GM23338 (cell line): ENCODE results near the gene PDE4D. TPM values are rescaled to one million over a fixed set of nuclear protein-coding genes. Genes with fewer than 3 reads are reported as not detected.

Source experiments
- ATAC-seq: fragments of 200-7000 bp; cut with Tn5 transposase; 3 replicates; pipeline ENCODE4 v1.9.1; 2020
- DNase-seq: peaks from one replicate; pipeline ENCODE4 v3.0.0-alpha.2; 2015; ENCODE audit warnings: low spot score
- H2AFZ ChIP-seq: fragments of 200-600 bp; sonication (generic); 2 replicates; pipeline ENCODE4 v1.8.0; 2016; ENCODE audit warnings: antibody characterized with exemption, mild to moderate bottlenecking, moderate library complexity
- H3F3A ChIP-seq: fragments of 200-600 bp; sonication (generic); replicated peaks from 2 replicates; pipeline ENCODE4 v1.8.0; 2017; ENCODE audit warnings: antibody characterized with exemption, mixed run types, low read depth
- H3K27ac ChIP-seq: fragments of 200-600 bp; sonication (generic); 2 replicates; pipeline ENCODE4 v1.6.1; 2016; ENCODE audit warnings: low read depth
- H3K27me3 ChIP-seq: fragments of 200-600 bp; sonication (generic); 2 replicates; pipeline ENCODE4 v1.8.0; 2016; ENCODE audit warnings: mild to moderate bottlenecking, mixed run types, moderate library complexity; ENCODE audit not compliant: insufficient read depth
- H3K36me3 ChIP-seq: fragments of 200-600 bp; sonication (generic); 2 replicates; pipeline ENCODE4 v1.8.0; 2016; ENCODE audit warnings: mild to moderate bottlenecking; ENCODE audit not compliant: insufficient read depth
- H3K4me1 ChIP-seq: fragments of 200-600 bp; sonication (generic); 2 replicates; pipeline ENCODE4 v1.8.0; 2016; ENCODE audit warnings: mild to moderate bottlenecking, moderate library complexity; ENCODE audit not compliant: insufficient read depth
- H3K4me2 ChIP-seq: fragments of 200-600 bp; sonication (generic); 2 replicates; pipeline ENCODE4 v1.7.1; 2017; ENCODE audit warnings: mixed run types
- H3K4me3 ChIP-seq: fragments of 200-600 bp; sonication (generic); 2 replicates; pipeline ENCODE4 v1.6.1; 2016; ENCODE audit warnings: mixed run types
- H3K79me2 ChIP-seq: fragments of 200-600 bp; sonication (generic); replicated peaks from 2 replicates; pipeline ENCODE4 v1.8.0; 2017; ENCODE audit warnings: mild to moderate bottlenecking; ENCODE audit not compliant: insufficient read depth
- H3K9me2 ChIP-seq: fragments of 200-600 bp; sonication (generic); 2 replicates; pipeline ENCODE4 v1.8.0; 2017; ENCODE audit not compliant: insufficient read depth
- H4K20me1 ChIP-seq: fragments of 200-600 bp; sonication (generic); replicated peaks from 2 replicates; pipeline ENCODE4 v1.8.0; 2017; ENCODE audit warnings: mild to moderate bottlenecking; ENCODE audit not compliant: insufficient read depth
- H3K27ac Mint-ChIP-seq: 2 replicates; pipeline ENCODE4 v1.8.0; 2020; ENCODE audit warnings: inconsistent platforms, mild to moderate bottlenecking, moderate library complexity, mixed read lengths
- H3K27me3 Mint-ChIP-seq: 3 replicates; pipeline ENCODE4 v1.8.0; 2022; ENCODE audit warnings: low read depth, mild to moderate bottlenecking, moderate library complexity, mixed read lengths, inconsistent platforms; ENCODE audit not compliant: insufficient read depth, poor library complexity
- H3K36me3 Mint-ChIP-seq: 3 replicates; pipeline ENCODE4 v1.8.0; 2021; ENCODE audit warnings: low read depth, mild to moderate bottlenecking, inconsistent platforms, moderate library complexity, mixed read lengths
- H3K4me1 Mint-ChIP-seq: 3 replicates; pipeline ENCODE4 v1.8.0; 2020; ENCODE audit warnings: mild to moderate bottlenecking, inconsistent platforms, mixed read lengths
- H3K4me3 Mint-ChIP-seq: 3 replicates; pipeline ENCODE4 v1.8.0; 2021; ENCODE audit warnings: moderate library complexity, mild to moderate bottlenecking, inconsistent platforms, mixed read lengths
- H3K9me3 Mint-ChIP-seq: 3 replicates; pipeline ENCODE4 v1.8.0; 2020; ENCODE audit warnings: moderate library complexity, mild to moderate bottlenecking, inconsistent platforms, mixed read lengths
- CREB1 ChIP-seq: fragments of 250-450 bp; sonication (Bioruptor Pico); IDR thresholded peaks from 2 replicates; pipeline ENCODE4 v1.5.0; 2020; ENCODE audit warnings: low read depth, mild to moderate bottlenecking, moderate library complexity
- EZH2phosphoT487 ChIP-seq: fragments of 200-600 bp; sonication (generic); IDR thresholded peaks from one replicate; pipeline ENCODE4 v1.8.1; 2018; ENCODE audit warnings: antibody characterized with exemption; ENCODE audit not compliant: unreplicated experiment
- JUNB ChIP-seq: IDR thresholded peaks from one replicate; pipeline ENCODE4 v1.6.1; 2016; ENCODE audit warnings: antibody characterized with exemption; ENCODE audit not compliant: unreplicated experiment
- POLR2AphosphoS5 ChIP-seq: IDR thresholded peaks from 2 replicates; pipeline ENCODE4 v1.6.1; 2016; ENCODE audit warnings: antibody characterized with exemption, low read depth
- REST ChIP-seq: IDR thresholded peaks from one replicate; pipeline ENCODE4 v1.6.1; 2018; ENCODE audit warnings: antibody characterized with exemption; ENCODE audit not compliant: unreplicated experiment
- STAT1 ChIP-seq: IDR thresholded peaks from one replicate; pipeline ENCODE4 v1.6.1; 2016; ENCODE audit warnings: antibody characterized with exemption; ENCODE audit not compliant: unreplicated experiment
- ZNF114 ChIP-seq: fragments of 250-450 bp; sonication (Bioruptor Pico); IDR thresholded peaks from 2 replicates; pipeline ENCODE4 v1.5.0; 2020; ENCODE audit warnings: mild to moderate bottlenecking, moderate library complexity
- polyA plus RNA-seq: library from polyadenylated mRNA; unstranded; fragments of >200 nt; fragmentation: Nextera tagmentation; extraction: Ambion mirVana; gene quantifications from 2 replicates; pipeline ENCODE4 v1.2.1, GENCODE V29; 2016
- total RNA-seq: library from RNA; depleted of rRNA; stranded (reverse); fragments of >200 nt; shearing (Covaris generic); gene quantifications from 2 replicates; pipeline ENCODE4 v1.2.3, GENCODE V29; 2014

The PDE4D gene
- total and polyA plus RNA-seq, 2 experiments from 2014 or later, result 2.1 to 4.7 TPM

- TF ChIP-seq REST (no peak), STAT1 (no peak)
These were observed 838.5 kb downstream of the PDE4D start (continued) for GRCh38 chr5:59054963-59055528.

GRCh38 chr5:59051951-59052350 lies 841.6 kb downstream of the PDE4D start:
- no peak for ATAC-seq
- H4K20me1 ChIP-seq, result no peaks in the 10 kb centered on the region
- TF ChIP-seq ZNF114 (CRISPR knock-in tag), result no peak
- TF ChIP-seq CREB1, result no peak
- TF ChIP-seq JUNB, result no peak
- TF ChIP-seq POLR2AphosphoS5, result no peak
- no peak for TF ChIP-seq EZH2phosphoT487

GRCh38 chr5:59049095-59049494 lies 844.4 kb downstream of the PDE4D start:
- H3K36me3 Mint-ChIP-seq, result no peaks in the 10 kb centered on the region
- H3K27me3 Mint-ChIP-seq, result peaks cover 2% of the 10 kb centered on the region
- no peaks in the 10 kb centered on the region for H3K4me1 Mint-ChIP-seq
- H4K20me1 ChIP-seq, result no peaks in the 10 kb centered on the region
- no peak overlapping the region for H3K4me3 Mint-ChIP-seq
- DNase-seq (no peak), ATAC-seq (no peak)
- H3K9me2 ChIP-seq, result no peaks in the 10 kb centered on the region
- H3F3A ChIP-seq, result no peaks in the 10 kb centered on the region
- no peaks in the 10 kb centered on the region for H3K4me1 ChIP-seq
- H3K27ac Mint-ChIP-seq, result no peak overlapping the region
- no peak overlapping the region for H3K4me3 ChIP-seq
- no peak overlapping the region for H3K27ac ChIP-seq
- H3K27me3 ChIP-seq, result no peaks in the 10 kb centered on the region
- no peak overlapping the region for H3K4me2 ChIP-seq
- no peaks in the 10 kb centered on the region for H3K36me3 ChIP-seq
- H3K79me2 ChIP-seq, result no peaks in the 10 kb centered on the region
- no peaks in the 10 kb centered on the region for H3K9me3 Mint-ChIP-seq
- no peak overlapping the region for H2AFZ ChIP-seq
- no peak for TF ChIP-seq REST

More at GRCh38 chr5:59051951-59052350, 841.6 kb downstream of the PDE4D start:
- H3K4me3 ChIP-seq, result no peak overlapping the region
- H3K4me2 ChIP-seq, result no peak overlapping the region
- Mint-ChIP-seq H3K4me1 (no peaks in the 10 kb centered on the region), H3K36me3 (no peaks in the 10 kb centered on the region), H3K9me3 (no peaks in the 10 kb centered on the region), H3K27ac (no peak overlapping the region), H3K27me3 (peaks cover 2% of the 10 kb centered on the region), H3K4me3 (no peak overlapping the region)
- no peaks in the 10 kb centered on the region for H3F3A ChIP-seq
- H2AFZ ChIP-seq, result no peak overlapping the region; the same call in 1 of the 2 replicates
- H3K36me3 ChIP-seq, result no peaks in the 10 kb centered on the region
- no peaks in the 10 kb centered on the region for H3K79me2 ChIP-seq
- no peak for DNase-seq
- H3K27ac ChIP-seq, result no peak overlapping the region
- H3K27me3 ChIP-seq, result no peaks in the 10 kb centered on the region
- no peaks in the 10 kb centered on the region for H3K9me2 ChIP-seq
- no peaks in the 10 kb centered on the region for H3K4me1 ChIP-seq
